HK-2 (cell line): ENCODE data around the gene SDF2L1.

Experiments
- DNase-seq: peaks from one replicate; pipeline ENCODE4 v3.0.0-alpha.2; 2018; ENCODE audit not compliant: unreplicated experiment

The SDF2L1 gene

DNA sequence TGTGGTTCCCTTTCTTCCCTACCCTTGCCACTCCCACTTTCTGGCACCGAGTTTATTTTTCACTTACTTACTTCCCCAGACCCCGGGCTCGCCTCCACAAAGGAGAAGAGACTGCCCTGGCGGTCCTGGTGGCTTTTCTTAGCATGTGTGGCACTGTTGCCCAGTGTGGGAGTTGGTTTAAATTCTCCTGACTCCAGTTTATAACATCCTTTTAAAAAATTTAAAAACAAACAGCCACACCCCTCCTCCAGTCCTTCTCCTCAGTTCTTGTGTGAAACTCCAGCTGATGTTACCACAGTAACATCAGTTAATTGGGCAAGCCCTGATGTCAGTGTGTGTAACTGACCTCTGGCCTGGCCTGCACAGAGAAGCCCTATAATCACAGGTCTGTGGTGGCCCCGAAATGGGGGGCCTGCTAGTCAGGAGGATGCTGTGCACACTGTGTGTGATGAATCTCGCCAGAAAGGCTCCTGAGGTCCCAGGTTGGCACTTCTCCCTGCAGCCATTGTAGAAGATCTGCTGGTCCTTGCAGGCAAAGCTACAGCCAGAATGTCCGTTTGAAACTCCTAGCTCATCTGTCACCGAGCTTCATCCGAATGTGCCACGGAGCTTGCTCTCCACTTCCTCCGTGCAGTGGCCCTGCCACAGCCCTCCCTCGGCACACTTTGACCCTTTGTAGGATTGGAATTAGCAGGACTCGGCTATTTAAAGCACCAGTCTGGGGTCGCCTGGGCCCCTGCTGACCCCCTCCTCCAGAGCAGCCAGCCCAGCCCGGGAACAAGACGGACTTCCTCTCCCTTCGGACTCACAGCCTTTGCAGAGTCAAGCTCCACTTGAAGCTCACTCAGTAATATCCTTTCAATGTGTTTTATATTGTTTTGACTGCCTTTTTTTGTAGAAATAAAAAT, 19.8 kb upstream of the SDF2L1 start:
- no peak for DNase-seq

- no peak for DNase-seq
These were observed 19.0 kb upstream of the SDF2L1 start for GRCh38 chr22:21622919-21623647.

DNA sequence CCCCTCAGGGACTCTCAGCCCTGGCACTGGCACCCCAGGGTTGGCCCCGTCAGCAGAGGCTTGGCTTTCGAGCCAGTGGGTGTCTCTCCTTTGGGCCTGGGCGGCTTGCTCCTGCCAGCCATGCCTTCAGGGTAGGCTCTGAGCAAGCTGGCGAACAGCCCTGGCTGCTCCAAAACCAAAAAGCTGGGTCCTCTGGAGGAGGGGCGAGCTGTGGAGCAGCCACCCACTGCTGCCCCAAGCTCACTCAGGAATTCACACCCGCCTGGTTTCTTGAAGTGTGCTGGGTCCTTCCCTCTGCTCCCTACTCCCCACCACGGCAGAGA, 18.5 kb upstream of the SDF2L1 start:
- no peak for DNase-seq

- DNase-seq: peak; percentile 40
These were observed 17.8 kb upstream of the SDF2L1 start for GRCh38 chr22:21624120-21624879.

DNA sequence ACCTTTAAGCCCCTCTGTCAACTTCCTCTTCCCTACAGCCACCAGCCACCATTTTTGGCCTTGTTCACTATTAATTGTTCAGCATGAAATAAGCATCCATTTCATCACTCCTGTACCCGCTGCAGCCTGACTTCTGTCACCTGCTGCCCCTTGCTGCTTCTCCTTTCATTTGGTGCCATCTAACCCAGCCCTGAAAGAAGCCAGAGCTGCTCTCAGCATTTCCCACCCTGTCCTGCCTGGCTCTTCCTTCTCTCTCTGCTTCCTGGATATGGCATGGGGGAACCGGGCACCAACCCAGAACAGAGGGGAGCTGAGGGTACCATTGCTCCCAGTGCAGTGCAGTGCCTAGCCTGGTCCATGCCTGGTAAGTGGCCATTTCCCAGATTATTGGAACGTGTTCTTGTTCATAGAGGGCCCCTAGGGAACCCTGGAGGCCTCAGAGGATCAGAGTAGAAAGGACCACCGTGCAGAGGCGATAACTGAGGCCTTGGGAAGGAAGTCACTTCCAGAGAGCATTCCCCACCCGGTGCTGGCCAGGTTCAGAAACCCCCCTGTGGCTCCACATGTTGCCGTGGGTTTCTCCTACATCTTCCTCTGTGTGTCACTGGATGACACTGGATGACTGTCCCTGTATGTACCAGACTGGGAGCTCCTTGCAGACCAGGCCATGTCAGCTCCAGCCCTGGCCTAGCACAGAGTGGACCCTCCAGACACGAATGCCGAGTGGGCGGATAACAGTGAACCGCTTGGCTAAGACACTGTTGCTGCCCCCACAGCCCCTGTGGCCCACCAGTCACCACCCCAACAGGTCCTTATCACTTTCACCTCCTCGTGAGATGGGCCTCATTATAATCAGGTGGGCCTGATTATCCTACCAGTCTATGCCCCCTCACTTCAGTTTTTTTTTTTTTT, 17.0 kb upstream of the SDF2L1 start:
- no peak for DNase-seq

- DNase-seq: no peak
These were observed 15.9 kb upstream of the SDF2L1 start for GRCh38 chr22:21626073-21626734.

GRCh38 chr22:21626735-21627469, 15.2 kb upstream of the SDF2L1 start:
- DNase-seq: no peak

GRCh38 chr22:21628386-21629254, 13.5 kb upstream of the SDF2L1 start:
- DNase-seq: no peak

DNA sequence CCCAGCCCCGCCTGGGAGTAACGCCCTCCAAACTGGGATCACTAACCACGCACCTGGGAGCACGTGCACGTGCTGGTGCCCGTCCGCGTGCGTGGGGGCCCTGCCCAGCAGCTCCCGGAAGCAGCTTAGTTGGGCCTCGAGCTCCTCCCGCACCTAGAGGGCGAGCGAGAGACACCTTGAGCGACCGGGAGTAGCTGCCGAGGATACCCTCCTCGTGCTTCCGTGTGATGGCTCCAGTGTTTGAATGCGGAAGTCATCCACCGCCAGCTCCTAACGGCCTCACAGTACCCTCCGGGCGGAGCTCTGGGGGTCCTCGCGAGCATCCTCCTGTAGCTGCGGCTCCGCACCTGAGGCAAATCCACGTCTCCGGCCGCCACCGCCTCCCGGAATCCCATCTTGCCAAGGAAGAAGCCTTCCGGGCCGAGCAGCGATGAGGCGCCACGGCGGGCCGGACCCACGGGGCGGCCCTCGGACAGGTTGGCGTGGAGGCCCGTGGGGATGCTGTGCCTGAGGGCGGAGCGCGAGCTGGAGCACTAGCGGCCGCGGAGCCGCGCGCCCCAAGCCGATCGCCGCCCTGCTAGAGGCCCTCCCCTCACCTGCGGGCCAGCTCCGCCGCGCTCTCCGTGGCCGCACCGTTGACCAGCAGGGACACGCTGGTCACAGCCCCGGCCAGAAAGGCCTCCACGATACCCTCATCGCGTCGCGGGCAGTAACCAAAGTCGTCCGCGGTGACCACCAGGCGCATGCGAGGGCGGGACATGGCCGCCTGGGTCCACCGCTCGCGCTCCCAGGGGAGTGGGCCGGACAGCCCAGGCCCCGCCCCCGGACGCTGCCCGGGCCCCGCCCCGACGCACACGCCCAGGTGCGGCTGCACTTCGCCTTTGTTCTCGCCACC, 12.6 kb upstream of the SDF2L1 start, which contains the start of gene YDJC:
Gene YDJC, minus strand, starts transcription at position 768 of the 895 bp plus-strand sequence. Its CDS starts 8 bp downstream, at position 760.
- DNase-seq: peak; percentile 92

DNA sequence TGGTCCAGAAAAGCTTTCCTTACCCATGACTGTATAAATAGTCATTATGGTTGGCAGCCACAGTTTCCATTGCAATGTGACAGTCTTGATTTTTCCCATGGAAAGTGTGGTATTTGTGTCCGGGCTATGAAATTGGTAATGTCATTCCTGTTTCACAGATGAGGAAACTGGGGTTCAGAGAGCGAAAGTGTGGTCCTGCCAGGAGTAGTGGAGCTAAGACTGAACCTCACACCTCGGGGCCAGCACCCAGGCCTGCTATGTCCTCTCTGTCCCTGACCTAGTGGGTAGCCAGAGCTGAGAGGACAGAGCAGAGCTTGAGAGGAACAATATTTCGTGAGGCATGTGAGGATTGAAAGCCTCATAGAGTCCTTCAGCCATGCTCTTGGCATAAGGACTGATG, 11.1 kb upstream of the SDF2L1 start:
- DNase-seq: no peak

DNA sequence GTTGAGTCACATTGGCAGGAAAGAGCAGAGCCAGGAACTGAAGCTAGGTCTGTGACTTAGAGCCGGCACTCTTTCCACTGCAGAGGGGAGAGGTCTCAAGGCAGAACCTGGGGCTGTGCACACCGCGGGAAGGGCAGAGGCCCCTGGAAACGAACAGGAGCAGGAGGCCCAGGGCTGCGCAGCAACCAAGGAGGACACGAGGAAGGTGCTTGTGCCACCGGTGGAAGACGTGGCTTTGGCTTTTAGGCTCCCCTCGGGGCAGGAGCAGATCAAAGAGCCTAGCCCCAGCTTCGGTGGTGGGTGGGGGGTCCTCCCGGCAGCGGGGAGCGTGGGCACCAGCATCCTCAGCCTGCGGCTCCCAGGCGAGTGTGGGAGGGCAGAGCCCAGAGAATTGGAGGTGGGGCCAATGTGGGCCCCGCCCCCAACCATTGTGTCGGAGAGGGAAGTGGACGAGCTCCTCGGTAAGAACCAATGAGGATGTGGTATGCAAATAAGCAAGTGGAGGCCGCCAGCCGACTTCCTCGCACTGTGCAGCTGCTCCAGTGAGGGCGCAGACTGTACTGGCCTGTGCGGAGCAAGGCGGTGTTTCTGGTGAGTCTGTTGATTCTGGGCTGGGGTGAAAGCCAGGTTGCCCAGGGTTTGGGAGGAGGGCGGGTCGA, 9.7 kb upstream of the SDF2L1 start, which contains the start of gene CCDC116:
Gene CCDC116, plus strand, starts transcription at position 524 of the 659 bp plus-strand sequence. CDS start 422 bp downstream, outside the sequence.
- no peak for DNase-seq

DNA sequence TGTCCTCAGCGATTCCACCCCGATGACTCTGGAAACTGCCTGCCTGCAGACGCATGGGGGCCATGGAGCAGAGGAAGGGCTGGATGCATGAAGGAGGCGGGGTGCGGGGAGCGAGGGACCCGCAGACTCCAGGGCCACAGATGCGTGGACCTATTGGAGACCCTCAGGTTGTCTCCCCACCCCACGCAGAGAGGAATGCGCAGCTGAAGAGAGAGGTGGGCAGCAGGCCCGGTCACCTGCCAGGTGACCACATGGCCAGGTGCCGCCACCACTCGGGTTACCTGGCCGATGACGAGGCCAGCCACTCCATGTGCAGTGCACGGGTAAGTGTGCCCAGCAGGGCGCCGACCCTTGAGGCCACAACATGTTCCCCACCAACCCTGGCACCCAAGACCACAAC, 9.2 kb upstream of the SDF2L1 start:
- no peak for DNase-seq

DNA sequence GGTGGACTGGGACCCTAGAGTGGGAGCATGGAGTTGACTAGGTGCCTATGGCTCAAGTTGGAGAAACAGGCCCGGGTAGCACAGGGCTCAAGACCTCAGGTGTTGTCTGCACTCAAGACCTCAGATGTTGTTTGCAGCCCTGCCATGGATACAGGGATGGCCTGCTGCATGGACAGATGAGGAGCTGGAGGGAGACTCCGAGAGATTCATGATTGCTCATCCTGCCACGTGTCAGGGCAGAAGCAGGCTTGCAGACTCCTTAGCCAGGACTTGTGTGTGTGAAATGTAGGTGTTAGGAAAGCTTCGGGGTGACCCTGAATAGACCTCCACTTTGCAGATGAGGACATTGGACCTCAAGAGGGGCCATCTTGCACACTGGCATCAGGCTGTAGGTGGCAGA, 8.6 kb upstream of the SDF2L1 start:
- no peak for DNase-seq

GRCh38 chr22:21634081-21634480, 8.0 kb upstream of the SDF2L1 start:
- DNase-seq: no peak

DNA sequence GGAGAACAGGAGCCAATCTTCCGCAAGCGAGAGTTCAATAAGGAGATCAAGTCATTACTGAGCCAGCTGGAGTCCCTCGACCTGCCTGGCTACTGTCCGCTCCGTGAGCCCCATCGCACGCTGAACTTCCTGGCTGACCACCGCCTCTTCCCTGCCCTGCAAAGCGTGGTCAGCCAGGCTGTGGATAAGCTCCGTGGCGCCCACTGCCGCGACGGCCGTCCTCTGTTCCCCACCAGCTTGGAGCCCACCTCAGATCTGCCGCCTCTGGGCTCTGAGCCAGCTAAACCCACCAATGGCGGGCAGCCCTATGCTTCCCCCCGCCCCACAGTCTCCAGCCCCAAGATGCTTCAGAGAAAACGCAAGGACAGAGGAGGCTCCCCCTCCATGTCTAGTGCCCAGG, 7.3 kb upstream of the SDF2L1 start:
- DNase-seq: no peak

GRCh38 chr22:21635771-21636510, 6.2 kb upstream of the SDF2L1 start:
- no peak for DNase-seq
